Skeletal muscle cell (primary cell): Measurements from ENCODE around the gene ASPSCR1.
A peak's percentile ranks its signal among the peaks of the same experiment; 100 is the strongest.

Experiments used
- DNase-seq: peaks from one replicate; pipeline ENCODE4 v3.0.0-alpha.2; 2010; ENCODE audit warnings: low read depth
- H3K4me3 ChIP-seq: 2 replicates; pipeline ENCODE4 v1.5.1; 2011; ENCODE audit warnings: low read depth, mild to moderate bottlenecking, control low read depth, low read length, moderate library complexity

The ASPSCR1 gene

DNA sequence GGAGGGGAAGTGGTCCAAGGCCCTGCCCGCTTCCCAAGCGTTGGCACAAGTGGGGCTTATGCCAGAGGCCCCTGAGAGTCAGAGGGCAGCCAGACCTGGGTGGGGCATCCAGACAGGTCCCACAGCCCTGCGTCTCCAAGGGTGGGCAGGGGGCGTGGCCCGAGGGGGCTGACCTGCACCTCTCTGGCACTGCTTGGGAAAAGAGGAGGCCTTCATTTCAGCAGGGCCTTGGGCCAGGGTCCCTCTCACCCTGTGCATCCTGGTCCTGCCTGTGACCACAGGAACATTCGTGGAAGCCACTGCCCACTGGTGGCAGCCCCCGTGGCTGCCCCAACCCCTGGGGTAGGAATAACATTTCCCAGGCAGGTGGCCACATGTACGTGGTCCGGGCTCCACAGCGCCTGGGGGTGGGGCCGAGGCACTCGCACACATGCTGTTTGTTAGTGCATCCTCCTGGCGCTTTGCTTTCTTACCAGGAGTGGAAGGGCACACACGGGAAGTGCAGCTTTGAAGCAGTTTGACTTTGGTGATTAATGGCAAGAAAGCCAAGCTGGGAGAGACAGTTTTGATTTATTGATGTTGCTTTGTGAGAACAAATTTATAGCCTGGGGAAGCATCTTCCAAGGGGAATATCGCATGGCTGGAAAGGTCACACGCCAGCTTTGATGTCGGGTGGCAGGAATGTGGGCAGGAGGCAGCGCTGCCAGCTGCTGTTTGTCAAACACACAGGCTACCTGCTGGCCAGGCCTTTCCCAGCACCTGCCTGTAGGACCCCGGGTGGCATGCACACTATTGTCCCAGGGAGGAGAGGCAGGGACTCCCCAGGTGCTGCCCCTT lies 40.9 kb downstream of the ASPSCR1 start:
- DNase-seq = no peak

DNA sequence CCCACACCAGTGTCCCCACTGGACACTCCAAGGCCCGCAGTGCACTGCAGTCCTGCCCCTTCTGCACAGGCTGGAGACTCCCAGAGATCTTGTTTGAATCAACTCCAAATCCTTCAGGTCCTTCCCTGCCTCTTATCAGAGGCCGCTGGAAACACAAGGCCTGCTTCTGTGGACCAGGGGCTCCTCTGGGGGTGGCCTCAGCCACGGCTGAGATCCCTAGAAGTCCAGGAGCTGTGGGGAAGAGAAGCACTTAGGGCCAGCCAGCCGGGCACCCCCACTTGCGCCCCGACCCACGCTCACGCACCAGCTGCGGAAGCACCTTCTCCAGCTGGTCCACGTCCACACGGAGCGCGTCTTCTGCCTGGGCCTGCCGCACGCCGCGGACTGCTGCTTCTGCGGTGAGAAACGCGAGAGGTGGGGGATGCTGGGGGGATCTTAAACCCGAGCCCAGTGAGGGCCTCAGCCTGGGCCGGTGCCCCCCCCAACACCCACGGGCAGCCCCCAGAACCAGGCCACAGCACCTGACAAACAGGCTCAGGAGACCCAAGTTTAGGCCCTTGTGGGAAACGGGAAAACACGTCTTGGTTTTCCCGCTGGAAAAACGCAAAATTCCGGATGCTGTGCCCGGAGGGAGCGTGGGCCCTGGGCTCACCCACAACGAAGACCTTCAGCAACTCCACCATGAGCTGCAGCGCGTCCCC lies 41.7 kb downstream of the ASPSCR1 start:
- no peak for DNase-seq
- H3K4me3 ChIP-seq = no peak overlapping the region

More for the DNA sequence above, 40.9 kb downstream of the ASPSCR1 start:
- H3K4me3 ChIP-seq = no peak overlapping the region

DNA sequence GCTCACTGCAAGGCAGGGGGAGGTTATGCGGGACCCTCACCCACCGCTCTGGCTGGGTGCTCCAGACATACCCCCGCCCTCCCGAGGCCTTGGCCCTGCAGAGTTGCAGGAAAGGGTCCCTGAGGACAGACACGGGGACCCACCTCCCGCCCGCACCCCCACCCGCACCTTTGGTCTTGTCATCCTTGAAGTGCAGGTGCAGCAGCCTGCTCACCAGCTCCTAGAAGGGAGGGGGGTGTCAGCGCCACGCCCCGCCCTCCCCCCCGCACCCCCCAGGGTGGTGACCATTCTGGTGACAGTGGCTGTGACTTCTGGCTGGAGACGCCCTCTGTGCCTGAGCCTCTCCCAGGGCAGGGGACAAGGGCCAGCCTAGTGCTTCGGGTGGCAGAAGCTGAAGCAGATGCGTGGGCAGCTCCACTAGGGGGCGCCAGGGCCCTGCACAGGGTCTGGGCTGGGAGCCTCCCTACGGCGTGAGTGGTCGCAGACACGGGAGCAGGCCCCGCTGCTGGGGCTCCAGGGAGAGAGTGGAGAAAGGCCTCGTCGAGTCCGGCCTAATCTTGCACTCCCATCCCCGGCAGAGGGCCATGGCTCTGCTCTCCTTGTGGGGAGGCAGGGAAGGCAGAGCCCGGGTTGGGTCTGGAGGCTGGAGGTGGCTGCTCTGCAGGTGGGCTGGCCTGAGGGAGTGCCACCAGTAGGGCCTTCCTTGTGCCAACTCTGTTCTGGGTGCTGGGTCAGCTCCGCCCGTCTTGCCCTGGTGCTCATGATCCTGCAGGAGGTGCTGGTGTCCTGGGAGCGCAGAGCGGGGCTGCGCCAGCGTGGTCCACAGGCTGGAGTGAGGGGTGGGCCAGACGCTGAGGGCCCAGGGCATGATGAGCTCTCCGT lies 42.5 kb downstream of the ASPSCR1 start:
- DNase-seq = no peak
- H3K4me3 ChIP-seq = no peak overlapping the region

DNA sequence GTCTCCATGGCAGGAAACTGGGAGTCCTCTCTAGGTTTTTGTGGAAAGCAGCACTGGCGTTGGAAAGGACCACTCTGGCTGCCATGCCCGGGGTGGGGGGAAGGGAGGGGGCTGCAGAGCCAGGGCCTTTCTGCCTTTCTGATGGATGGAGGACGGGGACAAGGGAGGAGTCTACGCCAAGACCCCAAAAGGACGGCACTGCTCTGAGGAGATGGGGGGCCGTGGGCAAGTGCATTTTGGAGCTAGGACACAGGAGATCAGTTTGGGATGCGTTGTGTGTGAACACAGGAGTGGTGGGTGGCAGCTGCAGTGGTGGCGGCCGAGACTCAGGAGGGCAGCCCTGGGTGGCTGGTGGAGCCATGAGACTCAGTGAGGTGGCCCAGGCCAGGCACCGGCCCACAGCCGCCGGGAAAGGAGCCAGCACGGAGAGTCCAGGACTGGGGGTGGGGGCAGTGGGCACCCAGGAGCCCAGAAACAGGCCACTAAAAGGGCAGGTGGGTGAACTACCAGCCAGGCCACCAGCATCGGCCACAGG lies 43.2 kb downstream of the ASPSCR1 start:
- no peak for DNase-seq
- no peak overlapping the region for H3K4me3 ChIP-seq

GRCh38 chr17:82021107-82021899 lies 43.9 kb downstream of the ASPSCR1 start:
- peak overlapping the region; percentile 90 for H3K4me3 ChIP-seq
- peak; percentile 18 for DNase-seq

DNA sequence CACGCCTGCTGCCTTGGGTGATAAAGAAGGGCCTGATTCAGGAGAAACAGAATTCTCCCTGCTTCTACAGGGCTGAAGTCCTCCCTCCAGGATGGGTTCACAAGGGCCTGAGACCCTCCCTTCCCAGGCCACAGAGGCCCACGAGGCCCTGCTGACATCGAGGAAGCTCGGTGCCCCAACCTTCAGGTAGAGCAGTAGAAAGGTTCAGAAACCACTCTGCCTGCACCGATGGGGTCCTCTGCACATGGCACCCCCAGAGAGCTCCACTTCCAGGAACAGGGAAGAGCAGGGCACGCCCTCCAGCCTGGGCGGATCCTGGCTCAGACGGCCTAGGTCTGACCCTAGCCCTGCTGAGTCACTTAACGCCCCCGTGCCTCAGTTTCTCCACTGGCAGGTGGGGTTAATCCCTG lies 44.5 kb downstream of the ASPSCR1 start:
- H3K4me3 ChIP-seq = peak overlapping the region; percentile 90
- no peak for DNase-seq

DNA sequence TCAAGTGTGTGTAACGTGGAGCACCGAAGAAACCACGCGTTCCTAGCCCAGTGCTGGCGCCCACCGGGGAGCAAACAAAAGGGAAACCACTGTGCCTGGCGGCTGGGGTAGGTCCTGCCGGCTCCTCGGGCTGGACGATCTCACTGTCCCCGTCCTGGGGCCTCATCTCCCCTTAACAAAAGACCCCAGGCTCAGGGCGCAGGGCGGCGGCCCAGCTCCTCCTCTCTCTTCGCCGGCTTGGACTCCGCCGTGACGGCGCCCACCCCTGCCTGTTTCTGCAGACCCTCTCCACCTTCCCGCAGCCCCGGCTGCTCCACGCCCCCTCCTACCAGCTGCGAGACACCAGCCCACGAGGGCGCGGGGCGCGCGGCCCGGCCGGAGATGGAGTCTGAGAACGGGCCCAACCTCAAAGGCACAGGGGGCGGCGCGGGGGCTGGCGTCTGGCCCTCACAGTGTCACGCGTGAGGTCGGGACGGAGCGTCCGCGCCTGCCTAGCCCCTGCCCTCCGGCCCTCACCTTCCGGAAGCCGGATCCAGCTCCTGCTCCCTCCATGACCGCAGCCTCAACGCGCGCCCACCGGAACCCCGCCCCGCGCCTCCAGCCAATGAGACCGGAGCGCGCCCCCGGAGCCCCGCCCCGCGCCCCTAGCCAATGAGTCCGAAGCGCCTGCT lies 45.0 kb downstream of the ASPSCR1 start, which contains the start of gene CENPX:
CENPX (minus strand) TSS at position 569 of the 671 bp plus-strand sequence; CDS start at position 552, 17 bp downstream.
- no peak for DNase-seq
- peak within 1 kb of the TSS; percentile 90 for H3K4me3 ChIP-seq

DNA sequence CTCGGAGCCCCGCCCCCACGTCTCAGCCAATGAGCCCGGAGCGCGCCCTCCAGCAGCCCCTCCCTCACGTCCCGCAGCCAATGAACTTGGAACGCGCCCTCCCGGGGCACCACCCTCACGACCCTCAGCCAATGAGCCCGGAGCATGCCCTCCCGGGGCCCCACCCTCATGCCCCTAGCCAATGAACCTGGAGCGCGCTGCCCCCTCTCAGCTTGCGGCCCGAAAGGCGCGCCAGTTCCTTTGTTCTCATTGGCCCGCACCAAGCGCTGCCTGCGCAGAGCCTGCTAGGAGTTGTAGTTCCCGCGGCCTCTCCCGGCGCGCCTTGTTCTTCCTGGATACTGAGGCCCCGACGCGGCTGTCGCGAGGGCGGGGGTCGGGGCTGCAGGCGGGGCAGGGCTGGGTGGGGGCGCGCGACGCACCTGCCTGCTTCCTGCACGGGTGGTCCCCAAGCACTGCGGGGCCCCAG lies 45.6 kb downstream of the ASPSCR1 start, which contains the start of gene LRRC45:
LRRC45 (plus strand) TSS at position 325 of the 466 bp plus-strand sequence. CDS start 339 bp downstream, outside the sequence.
- H3K4me3 ChIP-seq = peak within 1 kb of the TSS; percentile 90
- DNase-seq = peak; percentile 98

- peak overlapping the region; percentile 75 for H3K4me3 ChIP-seq
- DNase-seq = no peak
Measured at GRCh38 chr17:82023447-82024241, 46.2 kb downstream of the ASPSCR1 start.

- no peak for DNase-seq
- H3K4me3 ChIP-seq = no peak overlapping the region
Measured at GRCh38 chr17:82024859-82025258, 47.4 kb downstream of the ASPSCR1 start.

DNA sequence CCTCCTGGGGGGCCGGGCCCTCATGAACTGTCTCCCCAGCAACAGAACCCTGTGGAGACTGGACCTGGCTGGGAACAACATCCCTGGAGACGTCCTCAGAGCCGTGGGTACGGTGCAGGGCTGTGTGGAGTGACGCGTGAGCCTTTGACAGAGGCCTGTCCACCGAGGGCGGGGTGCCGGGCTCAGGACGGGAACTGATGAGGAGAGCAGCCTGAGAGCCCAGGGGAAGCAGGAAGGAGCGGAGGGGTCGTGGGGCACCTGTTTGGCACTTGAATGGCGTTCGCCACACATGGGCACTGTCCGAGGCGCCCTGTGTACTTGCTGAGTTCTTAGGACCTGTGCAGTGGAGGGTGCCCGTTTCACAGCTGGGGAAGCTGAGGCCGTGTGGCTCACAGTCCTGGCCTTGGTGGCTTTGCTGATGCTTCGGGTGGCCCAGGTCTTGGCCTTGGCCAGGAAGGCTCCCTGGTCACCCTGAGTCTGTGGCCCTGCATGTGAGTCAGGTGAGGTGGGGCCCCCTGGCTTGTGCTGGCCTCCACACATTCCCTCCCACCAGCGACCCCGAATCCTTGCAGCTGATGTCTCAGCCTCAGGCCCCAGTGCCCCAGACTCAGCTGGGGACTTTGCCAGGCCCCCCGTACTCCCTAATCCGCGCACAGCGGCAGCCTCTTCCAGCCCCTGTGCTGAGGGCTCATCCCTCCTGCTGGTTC lies 48.1 kb downstream of the ASPSCR1 start:
- DNase-seq = no peak
- H3K4me3 ChIP-seq = no peak overlapping the region

DNA sequence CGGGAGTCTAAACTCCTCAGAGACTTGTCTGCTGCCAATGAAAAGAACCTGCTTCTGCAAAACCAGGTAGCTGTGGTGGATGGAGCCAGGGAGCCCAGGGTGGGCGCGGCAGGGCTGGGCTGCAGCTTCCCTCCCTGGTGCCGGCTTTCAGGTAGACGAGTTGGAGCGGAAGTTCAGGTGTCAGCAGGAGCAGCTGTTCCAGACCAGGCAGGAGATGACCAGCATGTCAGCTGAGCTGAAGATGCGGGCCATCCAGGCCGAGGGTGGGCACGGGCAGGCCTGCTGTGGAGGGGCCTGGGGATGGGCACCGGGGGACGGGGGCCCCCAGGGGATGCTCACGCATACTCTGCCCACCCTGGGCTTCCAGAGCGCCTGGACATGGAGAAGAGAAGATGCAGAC lies 50.8 kb downstream of the ASPSCR1 start:
- DNase-seq = no peak
- H3K4me3 ChIP-seq = no peak overlapping the region

GRCh38 chr17:82028966-82029365 lies 51.5 kb downstream of the ASPSCR1 start:
- H3K4me3 ChIP-seq = no peak overlapping the region
- DNase-seq = no peak

DNA sequence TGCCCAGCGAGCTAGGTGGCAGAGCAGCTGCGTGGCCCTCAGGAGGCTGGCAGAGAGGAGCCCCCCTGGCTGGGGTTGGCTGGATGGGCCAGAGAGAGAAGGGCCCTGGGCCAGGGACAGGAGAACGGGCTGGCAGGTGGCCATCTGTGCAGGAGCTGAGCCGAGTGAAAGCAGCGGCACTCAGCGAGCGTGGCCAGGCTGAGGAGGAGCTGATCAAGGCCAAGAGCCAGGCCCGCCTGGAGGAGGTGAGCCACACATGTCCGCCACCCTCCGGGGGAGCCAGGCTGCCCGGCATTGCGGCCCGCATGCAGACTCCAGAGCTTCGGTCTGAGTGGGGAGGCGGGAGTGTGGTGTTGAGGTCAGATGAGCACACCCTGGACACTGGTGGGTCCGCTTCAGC lies 52.0 kb downstream of the ASPSCR1 start:
- H3K4me3 ChIP-seq = no peak overlapping the region
- no peak for DNase-seq

DNA sequence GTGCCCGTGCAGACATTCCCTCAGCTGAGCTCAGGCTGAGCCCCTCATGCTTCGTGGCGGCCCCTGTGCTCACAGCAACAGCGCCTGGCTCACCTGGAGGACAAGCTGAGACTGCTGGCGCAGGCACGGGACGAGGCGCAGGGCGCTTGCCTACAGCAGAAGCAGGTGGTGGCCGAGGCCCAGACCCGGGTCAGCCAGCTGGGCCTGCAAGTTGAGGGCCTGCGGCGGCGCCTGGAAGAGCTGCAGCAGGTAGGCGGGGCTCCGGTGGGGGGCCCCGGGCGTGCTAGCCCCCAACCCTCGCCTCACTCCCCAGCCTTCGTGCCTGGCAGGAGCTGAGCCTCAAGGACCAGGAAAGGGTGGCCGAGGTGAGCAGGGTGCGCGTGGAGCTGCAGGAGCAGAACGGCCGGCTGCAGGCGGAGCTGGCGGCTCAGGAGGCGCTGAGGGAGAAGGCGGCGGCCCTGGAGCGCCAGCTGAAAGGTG lies 52.6 kb downstream of the ASPSCR1 start:
- H3K4me3 ChIP-seq = no peak overlapping the region
- DNase-seq = no peak

- DNase-seq = peak; percentile 57
- peak overlapping the region; percentile 62 for H3K4me3 ChIP-seq
Measured at GRCh38 chr17:82030470-82031302, 53.3 kb downstream of the ASPSCR1 start.
